AG04450 (cell line): Measurements from ENCODE around the gene AMN. TPM values are rescaled to one million over a fixed set of nuclear protein-coding genes. Genes with fewer than 3 reads are reported as not detected.

Experiments used
- CTCF ChIA-PET: fragments of 300-600, 350-600 bp; formaldehyde crosslinking; extraction: SDS; loops from one replicate; lab custom pipeline; 2022; ENCODE audit warnings: antibody characterized with exemption, inconsistent platforms; lab: Charles Lee
- POLR2A ChIA-PET: fragments of 350-600 bp; formaldehyde crosslinking; extraction: SDS; loops from one replicate; lab custom pipeline; 2021; ENCODE audit warnings: antibody characterized with exemption, inconsistent platforms; lab: Yijun Ruan, JAX
- DNase-seq: peaks from one replicate; pipeline ENCODE4 v3.0.0-alpha.2; 2011; ENCODE audit warnings: low read depth, low spot score
- H3K27ac ChIP-seq: one replicate; pipeline ENCODE4 v1.5.1; 2012; ENCODE audit warnings: low read depth, low read length, control low read depth
- H3K27me3 ChIP-seq: one replicate; pipeline ENCODE4 v1.6.0; 2012; ENCODE audit warnings: low read length; ENCODE audit not compliant: control insufficient read depth, insufficient read depth
- H3K4me3 ChIP-seq: 2 replicates; pipeline ENCODE4 v1.5.1; 2011; ENCODE audit warnings: mild to moderate bottlenecking, low read depth, low read length, control low read depth
- H3K9me3 ChIP-seq: 2 replicates; pipeline ENCODE4 v1.5.1; 2012; ENCODE audit warnings: low read length; ENCODE audit not compliant: control insufficient read depth, insufficient read depth
- polyA plus RNA-seq: library from polyadenylated mRNA; depleted of rRNA; stranded (reverse); fragments of >200 nt; gene quantifications from 2 replicates; pipeline ENCODE4 v1.2.3, GENCODE V29; 2011
- TF ChIP-seq, protein P1 (sequence below): IDR thresholded peaks from 2 replicates; pipeline ENCODE4 v1.5.1; 2011; ENCODE audit warnings: low read depth, low read length, control low read depth, inconsistent platforms

Gene AMN
- polyA plus RNA-seq, 1 experiment: 0.06 TPM

DNA sequence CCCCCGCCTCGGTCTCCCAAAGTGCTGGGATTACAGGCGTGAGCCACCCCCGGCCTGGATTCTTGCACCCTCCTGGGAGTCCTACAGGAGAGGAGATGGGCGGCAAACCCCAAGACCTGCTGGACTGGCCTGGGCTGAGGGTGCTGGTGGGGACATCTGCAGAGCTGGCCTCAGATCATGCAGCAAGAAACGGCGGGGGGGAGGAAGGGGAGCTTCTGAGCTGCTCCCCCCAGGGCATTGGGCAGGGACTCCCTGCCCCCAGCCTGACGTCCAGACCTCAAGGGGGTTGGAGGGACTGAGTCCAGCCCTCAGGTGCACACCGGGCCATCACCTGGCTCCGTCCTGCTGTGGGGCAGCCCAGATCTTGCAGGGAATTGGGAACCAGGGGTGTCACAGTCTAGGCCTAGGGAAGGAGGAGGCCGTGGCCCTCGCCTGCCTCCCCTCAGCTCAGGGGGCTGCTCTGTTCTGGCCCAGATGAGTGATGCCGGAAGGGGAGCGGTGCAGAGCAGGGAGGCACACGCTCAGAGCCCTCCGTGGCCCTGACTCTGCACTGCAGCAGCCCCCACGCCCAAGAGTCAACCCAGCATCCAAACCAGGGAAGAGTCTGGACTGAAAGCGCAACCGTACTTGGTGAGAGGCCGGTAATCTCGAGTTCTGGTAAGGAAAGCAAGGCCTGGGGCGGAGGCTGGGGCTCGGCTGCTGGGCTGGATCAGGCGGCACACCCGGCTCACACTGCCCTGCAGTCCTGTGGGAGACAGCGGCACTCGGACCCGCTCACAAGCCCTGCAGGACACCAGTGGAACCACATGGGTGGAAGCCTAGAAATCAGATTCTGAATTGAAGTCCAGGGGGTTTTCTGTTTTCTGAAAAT, 8.9 kb upstream of the AMN start:
- TF ChIP-seq, protein P1, sequence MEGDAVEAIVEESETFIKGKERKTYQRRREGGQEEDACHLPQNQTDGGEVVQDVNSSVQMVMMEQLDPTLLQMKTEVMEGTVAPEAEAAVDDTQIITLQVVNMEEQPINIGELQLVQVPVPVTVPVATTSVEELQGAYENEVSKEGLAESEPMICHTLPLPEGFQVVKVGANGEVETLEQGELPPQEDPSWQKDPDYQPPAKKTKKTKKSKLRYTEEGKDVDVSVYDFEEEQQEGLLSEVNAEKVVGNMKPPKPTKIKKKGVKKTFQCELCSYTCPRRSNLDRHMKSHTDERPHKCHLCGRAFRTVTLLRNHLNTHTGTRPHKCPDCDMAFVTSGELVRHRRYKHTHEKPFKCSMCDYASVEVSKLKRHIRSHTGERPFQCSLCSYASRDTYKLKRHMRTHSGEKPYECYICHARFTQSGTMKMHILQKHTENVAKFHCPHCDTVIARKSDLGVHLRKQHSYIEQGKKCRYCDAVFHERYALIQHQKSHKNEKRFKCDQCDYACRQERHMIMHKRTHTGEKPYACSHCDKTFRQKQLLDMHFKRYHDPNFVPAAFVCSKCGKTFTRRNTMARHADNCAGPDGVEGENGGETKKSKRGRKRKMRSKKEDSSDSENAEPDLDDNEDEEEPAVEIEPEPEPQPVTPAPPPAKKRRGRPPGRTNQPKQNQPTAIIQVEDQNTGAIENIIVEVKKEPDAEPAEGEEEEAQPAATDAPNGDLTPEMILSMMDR: no peak
- ChIA-PET POLR2A (no interaction called here), CTCF (no interaction called here)
- H3K27me3 ChIP-seq: no peaks in the 10 kb centered on the region
- no peak overlapping the region for H3K27ac ChIP-seq
- no peak overlapping the region for H3K4me3 ChIP-seq
- no peaks in the 10 kb centered on the region; the same call in 1 of the 2 replicates for H3K9me3 ChIP-seq
- no peak for DNase-seq

DNA sequence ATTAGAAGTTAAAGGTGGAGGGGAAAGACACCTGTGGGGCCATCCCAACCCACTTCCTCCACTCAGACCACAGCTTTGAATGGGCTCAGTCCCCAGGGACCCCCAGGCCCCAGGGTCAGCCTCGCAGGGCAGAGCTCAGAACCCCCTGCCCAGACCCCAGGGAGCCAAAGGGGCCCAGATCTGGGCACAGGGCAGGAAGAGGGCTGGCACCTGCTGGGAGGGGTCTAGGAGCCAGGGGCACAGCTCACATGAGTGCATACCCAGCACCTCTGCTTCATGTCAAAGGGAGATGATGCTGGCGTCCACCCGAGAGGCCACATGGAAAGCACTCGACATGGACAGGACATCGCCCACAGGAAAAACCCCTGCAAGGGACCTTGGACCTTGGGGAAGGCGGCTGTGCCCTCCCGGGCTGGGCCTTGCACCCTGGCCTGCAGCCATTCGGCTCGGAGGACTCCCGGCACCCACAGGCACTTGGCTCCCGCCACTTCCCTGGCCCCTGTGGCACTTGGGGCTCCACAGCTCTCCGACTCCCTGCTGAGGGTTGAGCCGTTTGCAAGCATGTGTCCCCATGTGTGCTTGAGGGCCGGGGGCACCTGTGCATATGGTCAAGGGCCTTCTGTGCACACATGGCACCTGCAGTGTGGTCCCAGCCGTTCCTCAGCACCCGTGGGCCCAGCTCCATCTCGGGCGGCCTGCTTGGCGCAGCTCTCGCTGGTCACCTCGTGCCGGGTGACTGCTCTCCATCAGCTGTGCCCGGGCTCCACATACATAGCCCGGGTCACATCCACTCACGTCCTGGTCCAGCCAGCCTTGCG, 7.8 kb upstream of the AMN start:
- TF ChIP-seq, protein P1: no peak
- Histone ChIP-seq H3K27me3 (no peaks in the 10 kb centered on the region), H3K9me3 (no peaks in the 10 kb centered on the region; the same call in 1 of the 2 replicates), H3K4me3 (no peak overlapping the region), H3K27ac (no peak overlapping the region)
- ChIA-PET CTCF (no interaction called here), POLR2A (interaction anchor here (0.7 kb wide), 1 partner anchor 16 kb away, joined by 5 read pairs; no protein-coding TSS in a partner anchor)
- DNase-seq: no peak

DNA sequence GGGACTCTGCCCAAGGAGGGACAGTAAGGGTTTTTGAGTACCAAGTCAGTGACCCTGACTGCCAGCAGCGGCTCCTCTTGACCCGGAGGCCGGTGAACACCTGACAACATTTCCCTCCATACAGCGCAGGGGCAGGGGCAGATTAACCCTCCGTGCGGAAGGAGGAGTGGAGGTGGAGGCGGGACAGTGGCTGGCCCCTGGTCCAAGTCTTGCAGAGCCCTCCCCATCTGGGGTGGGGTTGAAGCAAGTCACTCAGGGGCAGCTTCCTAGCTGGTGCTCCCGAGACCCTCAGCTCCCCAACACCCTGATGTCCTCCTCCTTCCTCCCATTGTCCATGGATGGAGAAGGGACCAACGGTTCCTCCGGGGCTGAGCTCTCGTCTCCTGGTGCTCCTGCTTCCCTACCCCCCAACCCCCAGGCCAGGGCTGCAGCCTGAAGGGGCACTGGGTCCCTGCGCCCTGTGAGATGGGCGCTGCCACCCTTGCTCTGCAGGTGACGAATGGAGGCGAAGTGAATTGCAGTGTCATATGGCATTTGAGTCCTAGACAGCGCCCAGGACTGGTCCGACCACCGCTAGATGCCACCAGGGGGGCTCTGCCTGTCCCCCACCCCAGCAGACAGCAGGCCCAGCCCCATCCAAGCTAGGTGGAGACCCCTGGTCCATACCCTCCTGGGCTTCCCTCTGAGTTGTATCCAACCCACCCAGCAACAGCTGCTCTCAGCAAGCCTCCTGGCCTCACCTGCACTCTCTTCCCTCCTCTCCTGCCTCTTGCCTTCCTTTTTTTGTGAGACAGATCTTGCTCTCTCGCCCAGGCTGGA, 7.0 kb upstream of the AMN start:
- TF ChIP-seq, protein P1: no peak
- H3K4me3 ChIP-seq: no peak overlapping the region
- H3K9me3 ChIP-seq: no peaks in the 10 kb centered on the region; the same call in 1 of the 2 replicates
- no peak overlapping the region for H3K27ac ChIP-seq
- no peak for DNase-seq
- H3K27me3 ChIP-seq: peaks cover 2% of the 10 kb centered on the region
- CTCF ChIA-PET: no interaction called here
- POLR2A ChIA-PET: no interaction called here

DNA sequence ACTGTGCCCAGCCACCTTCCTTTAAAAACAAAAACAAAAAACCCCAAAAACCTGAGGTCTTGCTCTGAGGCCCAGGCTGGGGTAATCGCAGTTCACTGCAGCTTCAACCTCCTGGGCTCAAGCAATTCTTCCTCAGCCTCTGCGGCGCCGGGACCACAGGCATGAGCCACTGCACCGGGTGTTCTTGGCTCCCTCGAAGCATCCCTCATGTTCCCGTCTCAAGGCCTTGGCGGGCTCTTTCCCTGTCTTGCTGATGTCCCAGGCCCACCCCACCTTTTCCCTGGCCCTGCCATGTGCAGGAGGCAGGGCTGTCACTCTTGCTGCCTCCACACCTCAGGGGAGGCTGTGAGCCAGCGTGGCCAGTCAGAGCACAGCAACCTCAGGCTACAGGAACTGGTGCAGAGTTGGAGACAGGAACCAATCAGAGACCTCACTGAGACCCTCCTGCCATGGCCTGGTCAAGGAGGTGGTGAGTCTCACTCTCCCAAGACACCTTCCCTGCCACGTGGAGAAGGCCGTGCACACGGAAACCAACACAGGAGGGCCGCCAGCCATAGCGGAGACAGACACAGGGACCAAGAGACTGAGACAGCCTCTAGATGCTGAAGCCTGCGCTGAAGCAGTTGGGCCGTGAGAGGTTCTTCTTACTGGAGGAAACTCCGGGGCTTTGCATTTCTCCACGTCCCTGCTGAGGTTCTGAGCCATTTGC, 6.0 kb upstream of the AMN start:
- H3K27ac ChIP-seq: no peak overlapping the region
- no peak for DNase-seq
- H3K27me3 ChIP-seq: peaks cover 2% of the 10 kb centered on the region
- no peaks in the 10 kb centered on the region; the same call in 1 of the 2 replicates for H3K9me3 ChIP-seq
- POLR2A ChIA-PET: no interaction called here
- no peak overlapping the region for H3K4me3 ChIP-seq
- CTCF ChIA-PET: interaction anchor here (2.7 kb wide), 1 partner anchor 222 kb away, joined by 25 read pairs; no protein-coding TSS in a partner anchor
- TF ChIP-seq, protein P1: no peak
